Endothelial cell (in vitro differentiated cells): ENCODE data around the gene CCDC187. TPM values are rescaled to one million over a fixed set of nuclear protein-coding genes. Genes with fewer than 3 reads are reported as not detected.

ENCODE experiments used
- DNase-seq: peaks from one replicate; pipeline ENCODE4 v3.0.0; 2021; ENCODE audit warnings: low spot score
- H3K27ac Mint-ChIP-seq: one replicate; pipeline ENCODE4 v1.8.0; 2021; ENCODE audit warnings: mixed read lengths, inconsistent platforms; ENCODE audit not compliant: unreplicated experiment
- H3K27me3 Mint-ChIP-seq: one replicate; pipeline ENCODE4 v1.8.0; 2021; ENCODE audit warnings: mild to moderate bottlenecking, moderate library complexity, mixed read lengths, inconsistent platforms; ENCODE audit not compliant: unreplicated experiment
- H3K36me3 Mint-ChIP-seq: one replicate; pipeline ENCODE4 v1.8.0; 2021; ENCODE audit warnings: mild to moderate bottlenecking, low read depth, mixed read lengths, inconsistent platforms; ENCODE audit not compliant: unreplicated experiment
- H3K4me1 Mint-ChIP-seq: one replicate; pipeline ENCODE4 v1.8.0; 2021; ENCODE audit warnings: mild to moderate bottlenecking, mixed read lengths, inconsistent platforms; ENCODE audit not compliant: unreplicated experiment
- H3K4me3 Mint-ChIP-seq: one replicate; pipeline ENCODE4 v1.8.0; 2021; ENCODE audit warnings: mild to moderate bottlenecking, mixed read lengths, inconsistent platforms; ENCODE audit not compliant: unreplicated experiment
- H3K9me3 Mint-ChIP-seq: one replicate; pipeline ENCODE4 v1.8.0; 2021; ENCODE audit warnings: mixed read lengths, inconsistent platforms; ENCODE audit not compliant: unreplicated experiment
- total RNA-seq: library from RNA; stranded (reverse); fragmentation: NEBNext Ultra II Directional; extraction: Animal tissue kit (Norgen Biotek cat#: 25700); gene quantifications from one replicate; pipeline ENCODE4 v1.2.1, GENCODE V29; 2021; ENCODE audit not compliant: unreplicated experiment
- TF ChIP-seq, protein P1 (sequence below): fragments of 200-600 bp; sonication (generic); IDR thresholded peaks from one replicate; pipeline ENCODE4 v1.5.0; 2021; ENCODE audit warnings: antibody characterized with exemption; ENCODE audit not compliant: unreplicated experiment

Gene CCDC187
- total RNA-seq, 1 donor from 2014 or later, result 0.05 TPM

DNA sequence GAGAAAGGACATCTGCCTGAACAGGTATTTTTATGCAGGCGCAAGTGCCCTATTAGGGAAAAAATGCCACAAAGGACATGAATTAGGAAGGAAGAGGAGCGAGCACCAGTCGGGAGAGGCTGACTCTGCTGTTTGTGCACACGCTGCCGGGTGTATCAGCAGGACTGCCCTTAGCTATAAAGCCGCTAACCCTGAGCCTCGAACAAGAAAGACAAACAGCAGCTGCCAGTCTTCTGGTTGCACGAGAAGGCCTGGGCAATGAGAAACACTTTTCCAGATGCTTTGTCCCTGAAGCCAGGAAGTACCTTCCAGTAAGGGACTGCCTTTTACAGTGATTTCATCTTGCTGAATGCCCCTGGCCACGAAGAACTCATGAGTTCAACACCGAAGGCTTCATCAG lies 70.9 kb downstream of the CCDC187 start:
- TF ChIP-seq, protein P1, sequence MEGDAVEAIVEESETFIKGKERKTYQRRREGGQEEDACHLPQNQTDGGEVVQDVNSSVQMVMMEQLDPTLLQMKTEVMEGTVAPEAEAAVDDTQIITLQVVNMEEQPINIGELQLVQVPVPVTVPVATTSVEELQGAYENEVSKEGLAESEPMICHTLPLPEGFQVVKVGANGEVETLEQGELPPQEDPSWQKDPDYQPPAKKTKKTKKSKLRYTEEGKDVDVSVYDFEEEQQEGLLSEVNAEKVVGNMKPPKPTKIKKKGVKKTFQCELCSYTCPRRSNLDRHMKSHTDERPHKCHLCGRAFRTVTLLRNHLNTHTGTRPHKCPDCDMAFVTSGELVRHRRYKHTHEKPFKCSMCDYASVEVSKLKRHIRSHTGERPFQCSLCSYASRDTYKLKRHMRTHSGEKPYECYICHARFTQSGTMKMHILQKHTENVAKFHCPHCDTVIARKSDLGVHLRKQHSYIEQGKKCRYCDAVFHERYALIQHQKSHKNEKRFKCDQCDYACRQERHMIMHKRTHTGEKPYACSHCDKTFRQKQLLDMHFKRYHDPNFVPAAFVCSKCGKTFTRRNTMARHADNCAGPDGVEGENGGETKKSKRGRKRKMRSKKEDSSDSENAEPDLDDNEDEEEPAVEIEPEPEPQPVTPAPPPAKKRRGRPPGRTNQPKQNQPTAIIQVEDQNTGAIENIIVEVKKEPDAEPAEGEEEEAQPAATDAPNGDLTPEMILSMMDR, result no peak
- no peaks in the 10 kb centered on the region for H3K9me3 Mint-ChIP-seq
- H3K4me1 Mint-ChIP-seq, result peaks cover 11% of the 10 kb centered on the region
- H3K4me3 Mint-ChIP-seq, result no peak overlapping the region
- no peak overlapping the region for H3K27ac Mint-ChIP-seq
- DNase-seq, result no peak
- H3K27me3 Mint-ChIP-seq, result peaks cover 6% of the 10 kb centered on the region
- H3K36me3 Mint-ChIP-seq, result peaks cover 16% of the 10 kb centered on the region

DNA sequence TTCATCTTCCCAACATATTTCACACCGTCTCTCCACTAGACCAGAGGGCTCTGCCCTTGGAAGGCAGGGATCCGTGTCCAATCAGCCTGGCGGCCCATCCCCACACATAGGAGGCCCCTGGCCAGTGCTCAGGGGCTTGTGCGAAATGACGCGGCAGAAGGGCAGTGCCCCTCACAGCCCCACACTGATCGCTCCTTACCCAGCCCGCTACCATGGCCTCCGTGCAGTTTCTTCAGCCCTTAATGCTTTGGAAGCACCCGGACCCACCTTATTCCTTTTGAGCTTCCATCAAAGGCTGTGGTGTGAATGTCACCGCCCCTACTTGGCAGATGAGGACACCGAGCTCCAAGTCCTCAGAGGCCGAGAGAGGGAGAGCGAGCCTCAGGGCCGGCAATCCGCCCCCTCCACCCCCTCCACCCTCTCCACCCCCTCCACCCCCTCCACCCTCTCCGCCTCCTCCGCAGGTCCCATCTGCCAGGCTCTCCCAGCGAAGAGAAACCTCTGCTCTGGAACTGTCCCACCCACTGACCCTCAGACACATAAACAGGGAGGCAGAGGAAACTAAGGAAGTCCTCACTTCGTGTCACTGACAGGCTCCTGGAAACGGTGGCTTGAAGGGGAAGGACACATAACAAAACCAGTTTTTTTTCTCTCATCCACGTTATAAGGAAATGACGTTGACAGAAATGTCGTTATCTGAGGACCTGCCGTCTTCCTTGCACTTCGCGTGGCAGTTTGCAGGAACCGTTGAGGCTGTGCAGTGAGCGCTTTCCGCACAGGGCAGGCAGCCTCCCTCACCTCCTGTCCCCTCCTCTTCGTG lies 72.2 kb downstream of the CCDC187 start:
- H3K4me1 Mint-ChIP-seq, result peaks cover 9% of the 10 kb centered on the region
- H3K27ac Mint-ChIP-seq, result peak overlapping the region; percentile 48
- H3K27me3 Mint-ChIP-seq, result peaks cover 4% of the 10 kb centered on the region
- TF ChIP-seq, protein P1, result no peak
- H3K9me3 Mint-ChIP-seq, result no peaks in the 10 kb centered on the region
- H3K4me3 Mint-ChIP-seq, result no peak overlapping the region
- H3K36me3 Mint-ChIP-seq, result peaks cover 16% of the 10 kb centered on the region
- DNase-seq, result no peak

DNA sequence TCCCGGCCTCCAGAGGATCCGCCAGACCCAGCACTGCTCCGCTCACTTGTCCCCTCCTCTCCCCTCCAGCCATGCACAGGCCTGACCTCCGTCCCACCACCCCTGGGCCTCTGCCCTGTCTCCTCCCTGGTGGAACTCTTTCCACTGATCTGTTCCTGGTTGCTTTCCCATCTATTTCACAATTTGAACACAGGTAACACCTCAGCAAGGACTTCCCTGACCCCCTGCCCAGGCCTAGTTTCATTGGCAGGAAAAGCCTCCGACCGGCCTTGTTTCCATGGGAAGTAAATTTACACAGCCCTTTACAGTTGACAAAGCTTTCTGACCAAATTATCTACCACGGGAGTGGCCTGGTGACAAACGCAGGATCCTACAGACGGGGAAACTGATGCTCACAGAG lies 73.1 kb downstream of the CCDC187 start:
- peak overlapping the region; percentile 26 for H3K27ac Mint-ChIP-seq
- peaks cover 15% of the 10 kb centered on the region for H3K36me3 Mint-ChIP-seq
- DNase-seq, result no peak
- H3K4me3 Mint-ChIP-seq, result no peak overlapping the region
- peaks cover 9% of the 10 kb centered on the region for H3K4me1 Mint-ChIP-seq
- TF ChIP-seq, protein P1, result no peak
- H3K9me3 Mint-ChIP-seq, result no peaks in the 10 kb centered on the region
- H3K27me3 Mint-ChIP-seq, result peaks cover 2% of the 10 kb centered on the region

DNA sequence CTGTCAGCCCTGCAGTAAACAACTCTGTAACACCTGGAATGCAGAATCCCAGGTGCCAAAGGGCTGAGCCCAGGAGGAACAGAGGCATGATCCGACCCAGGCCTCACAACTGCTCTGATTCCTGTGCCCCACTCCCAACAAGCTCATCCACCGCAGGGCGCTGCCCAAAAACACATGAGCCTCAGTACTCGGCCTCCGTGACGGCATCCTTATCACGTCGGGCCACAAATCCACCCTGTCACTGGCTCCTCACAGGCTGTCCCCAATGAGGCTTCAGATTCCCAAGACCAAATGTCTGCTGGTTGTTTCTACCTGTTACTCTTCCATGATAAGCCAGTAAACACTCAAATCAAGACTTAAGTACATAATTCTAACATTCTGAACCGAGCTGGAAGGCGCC lies 73.5 kb downstream of the CCDC187 start:
- Mint-ChIP-seq H3K4me3 (no peak overlapping the region), H3K36me3 (peaks cover 11% of the 10 kb centered on the region), H3K4me1 (peaks cover 12% of the 10 kb centered on the region), H3K27ac (no peak overlapping the region), H3K9me3 (no peaks in the 10 kb centered on the region), H3K27me3 (peaks cover 2% of the 10 kb centered on the region)
- no peak for DNase-seq
- TF ChIP-seq, protein P1, result no peak
